BLaER1 (cell line): Measurements from ENCODE around the gene PLCD3.
A peak's percentile ranks its signal among the peaks of the same experiment; 100 is the strongest.

Experiments
- H3K27ac ChIP-seq: shearing (Covaris generic); formaldehyde crosslinking; 2 replicates; pipeline ENCODE4 v1.8.1; 2022
- H3K27me3 ChIP-seq: shearing (Covaris generic); formaldehyde crosslinking; 2 replicates; pipeline ENCODE4 v1.8.1; 2022
- H3K36me3 ChIP-seq: shearing (Covaris generic); formaldehyde crosslinking; 2 replicates; pipeline ENCODE4 v1.8.1; 2022
- H3K4me1 ChIP-seq: shearing (Covaris generic); formaldehyde crosslinking; 2 replicates; pipeline ENCODE4 v1.8.1; 2022
- H3K4me2 ChIP-seq: shearing (Covaris generic); formaldehyde crosslinking; 2 replicates; pipeline ENCODE4 v1.8.1; 2022
- H3K4me3 ChIP-seq: shearing (Covaris generic); formaldehyde crosslinking; 2 replicates; pipeline ENCODE4 v1.8.1; 2022
- H3K9ac ChIP-seq: shearing (Covaris generic); formaldehyde crosslinking; 2 replicates; pipeline ENCODE4 v1.8.1; 2022
- H3K9me3 ChIP-seq: shearing (Covaris generic); formaldehyde crosslinking; 2 replicates; pipeline ENCODE4 v1.8.1; 2022
- H4K20me1 ChIP-seq: shearing (Covaris generic); formaldehyde crosslinking; 2 replicates; pipeline ENCODE4 v1.8.1; 2022
- Cebpa-rat ChIP-seq: shearing (Covaris generic); IDR thresholded peaks from 2 replicates; pipeline ENCODE4 v1.8.1; 2022

PLCD3 gene

GRCh38 chr17:45081047-45081703 lies 51.1 kb downstream of the PLCD3 start:
- Histone ChIP-seq H4K20me1 (peaks cover 63% of the 10 kb centered on the region), H3K9me3 (no peaks in the 10 kb centered on the region), H3K9ac (no peak overlapping the region), H3K36me3 (peaks cover 88% of the 10 kb centered on the region), H3K27ac (no peak overlapping the region), H3K27me3 (no peaks in the 10 kb centered on the region), H3K4me1 (peaks cover 21% of the 10 kb centered on the region), H3K4me3 (no peak overlapping the region), H3K4me2 (no peak overlapping the region)
- TF ChIP-seq Cebpa-rat = no peak

DNA sequence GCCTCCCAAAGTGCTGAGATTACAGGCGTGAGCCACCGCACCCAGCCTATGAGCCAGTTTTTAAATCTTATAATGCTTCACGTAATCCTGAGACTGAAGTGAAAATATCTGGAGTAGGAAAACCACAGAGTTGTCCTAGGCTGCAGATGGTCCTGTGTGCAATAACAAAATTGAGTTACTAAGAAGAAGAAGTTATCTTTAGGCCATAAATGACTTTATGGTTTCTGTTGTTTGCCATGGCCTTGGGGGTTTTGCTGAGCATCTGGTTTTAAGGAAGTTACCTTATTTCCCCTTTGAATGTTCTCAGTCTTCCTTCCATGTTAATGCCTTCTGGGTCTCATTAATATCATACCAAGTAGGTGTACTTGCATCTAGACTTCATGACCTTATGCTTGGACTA lies 54.7 kb downstream of the PLCD3 start:
- Histone ChIP-seq H3K4me1 (peaks cover 23% of the 10 kb centered on the region), H3K4me2 (peak overlapping the region; percentile 50), H3K9ac (no peak overlapping the region), H4K20me1 (peaks cover 96% of the 10 kb centered on the region), H3K4me3 (no peak overlapping the region), H3K9me3 (no peaks in the 10 kb centered on the region), H3K27me3 (no peaks in the 10 kb centered on the region), H3K36me3 (peaks cover 89% of the 10 kb centered on the region), H3K27ac (peak overlapping the region; percentile 35; the same call in 1 of the 2 replicates)
- TF ChIP-seq Cebpa-rat = no peak

- H3K27ac ChIP-seq = no peak overlapping the region
- H3K27me3 ChIP-seq = no peaks in the 10 kb centered on the region
- H3K4me1 ChIP-seq = peaks cover 23% of the 10 kb centered on the region
- TF ChIP-seq Cebpa-rat = 0 out of 2 replicates have a peak, but pooled peaks have one; percentile 9
- peaks cover 95% of the 10 kb centered on the region for H4K20me1 ChIP-seq
- no peak overlapping the region for H3K4me2 ChIP-seq
- H3K4me3 ChIP-seq = no peak overlapping the region
- H3K9me3 ChIP-seq = no peaks in the 10 kb centered on the region
- no peak overlapping the region for H3K9ac ChIP-seq
- H3K36me3 ChIP-seq = peaks cover 89% of the 10 kb centered on the region
Observed at GRCh38 chr17:45073414-45074070, 58.8 kb downstream of the PLCD3 start.

GRCh38 chr17:45070809-45071208 lies 61.5 kb downstream of the PLCD3 start:
- Histone ChIP-seq H3K9ac (no peak overlapping the region), H3K36me3 (peaks cover 96% of the 10 kb centered on the region), H3K4me2 (no peak overlapping the region), H3K27ac (no peak overlapping the region), H3K4me3 (no peak overlapping the region), H3K27me3 (no peaks in the 10 kb centered on the region), H3K4me1 (no peaks in the 10 kb centered on the region), H3K9me3 (no peaks in the 10 kb centered on the region), H4K20me1 (peaks cover 95% of the 10 kb centered on the region)
- no peak for TF ChIP-seq Cebpa-rat

DNA sequence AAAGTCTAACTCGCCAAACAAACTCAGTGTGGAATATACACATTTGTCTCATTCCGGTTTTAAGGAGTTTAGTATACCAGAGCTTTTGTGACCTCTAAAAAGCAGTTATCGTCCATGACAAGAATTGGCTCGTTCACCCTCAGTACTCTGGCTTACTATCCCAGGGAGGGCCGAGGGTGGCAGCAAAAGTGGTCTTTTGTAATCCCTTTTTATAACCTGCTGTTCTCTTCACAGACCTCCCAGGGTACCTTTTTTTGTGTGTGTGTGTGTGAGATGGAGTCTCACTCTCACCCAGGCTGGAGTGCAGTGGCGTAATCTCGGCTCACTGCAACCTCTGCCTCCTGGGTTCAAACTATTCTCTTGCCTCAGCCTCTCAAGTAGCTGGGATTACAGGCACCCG lies 62.3 kb downstream of the PLCD3 start:
- peaks cover 93% of the 10 kb centered on the region for H3K36me3 ChIP-seq

GRCh38 chr17:45067637-45068036 lies 64.7 kb downstream of the PLCD3 start:
- Histone ChIP-seq H3K27me3 (no peaks in the 10 kb centered on the region), H4K20me1 (peaks cover 93% of the 10 kb centered on the region), H3K4me3 (no peak overlapping the region), H3K36me3 (peaks cover 80% of the 10 kb centered on the region), H3K9ac (no peak overlapping the region), H3K4me2 (no peak overlapping the region), H3K4me1 (peaks cover 17% of the 10 kb centered on the region), H3K27ac (no peak overlapping the region), H3K9me3 (no peaks in the 10 kb centered on the region)
- no peak for TF ChIP-seq Cebpa-rat

More for the DNA sequence above, 62.3 kb downstream of the PLCD3 start:
- Histone ChIP-seq H3K9ac (no peak overlapping the region), H3K4me2 (no peak overlapping the region), H3K27ac (no peak overlapping the region), H3K27me3 (no peaks in the 10 kb centered on the region), H3K4me3 (no peak overlapping the region), H4K20me1 (peaks cover 96% of the 10 kb centered on the region), H3K9me3 (no peaks in the 10 kb centered on the region), H3K4me1 (no peaks in the 10 kb centered on the region)
- no peak for TF ChIP-seq Cebpa-rat

DNA sequence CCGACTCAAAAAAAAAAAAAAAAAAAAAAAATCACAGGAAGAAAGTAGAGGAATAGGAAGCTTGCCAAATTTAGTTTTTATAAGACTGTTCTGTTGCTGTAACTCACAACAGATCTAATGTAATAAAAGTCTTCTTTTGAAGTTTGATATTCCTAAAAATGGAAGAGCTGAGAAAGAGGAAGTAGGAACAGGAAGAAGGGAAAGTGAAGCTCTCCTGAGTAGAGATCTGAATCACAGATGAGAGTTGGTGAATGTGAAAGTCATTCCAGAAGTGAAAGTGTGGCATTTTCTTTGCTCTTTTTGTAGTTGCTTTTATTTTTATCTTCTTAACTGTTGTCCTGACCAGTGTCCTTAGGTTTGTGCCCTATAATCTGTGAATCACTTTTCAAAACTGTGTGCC lies 69.1 kb downstream of the PLCD3 start:
- Histone ChIP-seq H3K9ac (peak overlapping the region; percentile 13; the same call in 1 of the 2 replicates), H3K9me3 (no peaks in the 10 kb centered on the region), H3K4me3 (peak overlapping the region; percentile 78), H3K27ac (0 out of 2 replicates have a peak overlapping the region, but pooled peaks have one; percentile 4), H3K4me1 (peaks cover 40% of the 10 kb centered on the region), H3K4me2 (peak overlapping the region; percentile 93), H4K20me1 (peaks cover 61% of the 10 kb centered on the region), H3K36me3 (peaks cover 38% of the 10 kb centered on the region), H3K27me3 (no peaks in the 10 kb centered on the region)
- no peak for TF ChIP-seq Cebpa-rat

DNA sequence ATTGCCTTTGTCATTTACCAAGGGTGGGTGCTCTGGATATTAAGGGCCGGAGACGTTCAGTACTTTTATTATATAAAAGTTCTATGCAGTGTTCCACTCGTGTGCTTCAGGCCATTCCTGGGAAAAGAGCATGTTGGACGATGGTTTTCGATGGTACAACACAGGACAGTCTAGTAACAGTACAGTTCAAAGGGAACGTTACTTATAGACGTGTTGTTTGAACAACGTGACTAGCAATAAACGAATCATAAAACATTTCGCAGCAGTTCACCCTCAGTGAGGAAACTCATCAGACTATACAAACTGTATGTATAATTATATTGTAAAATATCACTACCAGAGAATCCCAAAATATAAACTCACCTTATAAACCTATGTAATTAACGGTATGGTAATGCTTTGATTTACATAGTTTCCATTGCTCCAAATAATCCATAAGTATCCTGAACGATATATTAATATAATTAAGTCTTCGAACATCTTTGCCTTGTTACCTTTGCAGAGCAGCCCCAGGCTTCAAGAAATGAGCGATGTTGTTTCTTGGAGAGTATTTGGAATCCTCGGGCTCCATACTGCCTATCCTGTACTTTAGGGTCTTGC lies 70.6 kb downstream of the PLCD3 start:
- Histone ChIP-seq H4K20me1 (peaks cover 46% of the 10 kb centered on the region), H3K9me3 (no peaks in the 10 kb centered on the region), H3K27me3 (no peaks in the 10 kb centered on the region), H3K27ac (peak overlapping the region; percentile 91), H3K4me2 (peak overlapping the region; percentile 93), H3K4me3 (peak overlapping the region; percentile 78), H3K9ac (peak overlapping the region; percentile 90), H3K4me1 (peaks cover 40% of the 10 kb centered on the region), H3K36me3 (peaks cover 23% of the 10 kb centered on the region; the same call in 1 of the 2 replicates)
- no peak for TF ChIP-seq Cebpa-rat

- Histone ChIP-seq H3K36me3 (peaks cover 18% of the 10 kb centered on the region; the same call in 1 of the 2 replicates), H3K27me3 (no peaks in the 10 kb centered on the region), H3K27ac (peak within 1 kb of the TSS; percentile 91), H3K9me3 (no peaks in the 10 kb centered on the region), H3K4me1 (peaks cover 40% of the 10 kb centered on the region), H3K4me2 (peak within 1 kb of the TSS; percentile 93), H4K20me1 (peaks cover 39% of the 10 kb centered on the region), H3K4me3 (peak within 1 kb of the TSS; percentile 78), H3K9ac (peak within 1 kb of the TSS; percentile 90)
- no peak for TF ChIP-seq Cebpa-rat
Observed at GRCh38 chr17:45060797-45061605, 71.3 kb downstream of the PLCD3 start, which contains the start of gene NMT1. NMT1 (plus strand) TSS chr17:45061317; CDS start chr17:45061330, 13 bp downstream.
